Loucy (cell line): Measurements from ENCODE around the gene ERI2.
A peak's percentile ranks its signal among the peaks of the same experiment; 100 is the strongest.
"Not testable (repeated sequence)": the region's sequence is repeated elsewhere in the genome, so short reads cannot be mapped to it uniquely, and the experiment has no call there.

Source experiments
- H2AFZ ChIP-seq: fragments of 200-600 bp; sonication (generic); 2 replicates; pipeline ENCODE4 v1.6.0; 2016; ENCODE audit warnings: antibody characterized with exemption, mild to moderate bottlenecking, low read length, moderate library complexity
- H3F3A ChIP-seq: fragments of 200-600 bp; 2 replicates; pipeline ENCODE4 v1.6.0; 2016; ENCODE audit warnings: antibody characterized with exemption, low read depth, mild to moderate bottlenecking
- H3K27me3 ChIP-seq: fragments of 200-600 bp; sonication (generic); 2 replicates; pipeline ENCODE4 v1.6.1; 2014; ENCODE audit warnings: low read length, mild to moderate bottlenecking; ENCODE audit not compliant: insufficient read depth, poor library complexity, severe bottlenecking
- H3K36me3 ChIP-seq: fragments of 200-600 bp; sonication (generic); 2 replicates; pipeline ENCODE4 v1.6.1; 2016; ENCODE audit warnings: low read length; ENCODE audit not compliant: insufficient read depth
- H3K4me1 ChIP-seq: fragments of 200-600 bp; sonication (generic); 2 replicates; pipeline ENCODE4 v1.5.1; 2014; ENCODE audit warnings: low read length, mild to moderate bottlenecking; ENCODE audit not compliant: insufficient read depth, poor library complexity, severe bottlenecking
- H3K4me2 ChIP-seq: fragments of 200-600 bp; sonication (generic); 2 replicates; pipeline ENCODE4 v1.6.0; 2014; ENCODE audit warnings: antibody characterized with exemption, low read length, low read depth, mild to moderate bottlenecking; ENCODE audit not compliant: poor library complexity, severe bottlenecking
- H3K4me3 ChIP-seq: fragments of 200-600 bp; sonication (generic); 2 replicates; pipeline ENCODE4 v1.5.1; 2014; ENCODE audit warnings: low read length, mild to moderate bottlenecking, mixed read lengths; ENCODE audit not compliant: poor library complexity, severe bottlenecking
- H3K79me2 ChIP-seq: fragments of 200-600 bp; sonication (generic); 2 replicates; pipeline ENCODE4 v1.6.1; 2014; ENCODE audit warnings: low read length; ENCODE audit not compliant: insufficient read depth
- H3K9ac ChIP-seq: fragments of 200-600 bp; sonication (generic); 2 replicates; pipeline ENCODE4 v1.6.0; 2014; ENCODE audit warnings: mild to moderate bottlenecking, low read depth, low read length, moderate library complexity; ENCODE audit not compliant: poor library complexity, severe bottlenecking
- H3K9me2 ChIP-seq: fragments of 200-600 bp; sonication (generic); replicated peaks from 2 replicates; pipeline ENCODE4 v1.6.1; 2016; ENCODE audit warnings: low read depth, low read length, mixed read lengths
- H3K9me3 ChIP-seq: fragments of 200-600 bp; sonication (generic); 2 replicates; pipeline ENCODE4 v1.6.1; 2014; ENCODE audit warnings: mild to moderate bottlenecking, antibody characterized with exemption, low read length, low read depth; ENCODE audit not compliant: insufficient read depth
- H4K20me1 ChIP-seq: fragments of 200-600 bp; sonication (generic); 2 replicates; pipeline ENCODE4 v1.6.0; 2014; ENCODE audit warnings: antibody characterized with exemption, low read length, mild to moderate bottlenecking; ENCODE audit not compliant: insufficient read depth, poor library complexity, severe bottlenecking
- CTCF ChIP-seq: fragments of 200-600 bp; sonication (generic); conservative IDR thresholded peaks from 2 replicates; pipeline ENCODE4 v1.5.1; 2014; ENCODE audit warnings: mild to moderate bottlenecking, antibody characterized with exemption, low read length
- EZH2phosphoT487 ChIP-seq: fragments of 200-600 bp; IDR thresholded peaks from 2 replicates; pipeline ENCODE4 v1.6.1; 2018; ENCODE audit warnings: antibody characterized with exemption, mild to moderate bottlenecking, moderate library complexity, borderline replicate concordance

The ERI2 gene

GRCh38 chr16:20762404-20763123 lies 43.7 kb downstream of the ERI2 start:
- no peak overlapping the region for H3K4me2 ChIP-seq

GRCh38 chr16:20761175-20761574 lies 45.1 kb downstream of the ERI2 start:
- H3K9ac ChIP-seq: no peak overlapping the region
- H2AFZ ChIP-seq: no peak overlapping the region
- H3K9me3 ChIP-seq: no peaks in the 10 kb centered on the region; the same call in 1 of the 2 replicates
- H3F3A ChIP-seq: no peaks in the 10 kb centered on the region
- H3K4me3 ChIP-seq: no peak overlapping the region
- peaks cover 6% of the 10 kb centered on the region for H3K4me1 ChIP-seq
- TF ChIP-seq EZH2phosphoT487 (no peak), CTCF (no peak)
- H3K36me3 ChIP-seq: no peaks in the 10 kb centered on the region
- H4K20me1 ChIP-seq: no peaks in the 10 kb centered on the region
- H3K9me2 ChIP-seq: no peaks in the 10 kb centered on the region
- no peaks in the 10 kb centered on the region for H3K27me3 ChIP-seq
- no peaks in the 10 kb centered on the region for H3K79me2 ChIP-seq
- no peak overlapping the region for H3K4me2 ChIP-seq

More at GRCh38 chr16:20762404-20763123, 43.7 kb downstream of the ERI2 start:
- no peaks in the 10 kb centered on the region for H4K20me1 ChIP-seq
- no peak overlapping the region for H3K4me3 ChIP-seq
- no peak overlapping the region for H3K9ac ChIP-seq
- no peaks in the 10 kb centered on the region; the same call in 1 of the 2 replicates for H3K9me3 ChIP-seq
- TF ChIP-seq CTCF (no peak), EZH2phosphoT487 (no peak)
- no peaks in the 10 kb centered on the region for H3K36me3 ChIP-seq
- no peaks in the 10 kb centered on the region for H3F3A ChIP-seq
- H3K9me2 ChIP-seq: no peaks in the 10 kb centered on the region
- no peaks in the 10 kb centered on the region for H3K27me3 ChIP-seq
- H3K4me1 ChIP-seq: peaks cover 6% of the 10 kb centered on the region
- no peak overlapping the region for H2AFZ ChIP-seq
- H3K79me2 ChIP-seq: no peaks in the 10 kb centered on the region

- Histone ChIP-seq H3K4me2 (no peak overlapping the region), H3K4me3 (no peak overlapping the region), H3K9me2 (no peaks in the 10 kb centered on the region), H3K9ac (no peak overlapping the region), H3K36me3 (no peaks in the 10 kb centered on the region), H3K4me1 (peaks cover 6% of the 10 kb centered on the region), H3K27me3 (no peaks in the 10 kb centered on the region), H4K20me1 (no peaks in the 10 kb centered on the region), H2AFZ (peak overlapping the region; percentile 32; the same call in 1 of the 2 replicates), H3K9me3 (no peaks in the 10 kb centered on the region; the same call in 1 of the 2 replicates), H3F3A (no peaks in the 10 kb centered on the region), H3K79me2 (no peaks in the 10 kb centered on the region)
- no peak for TF ChIP-seq CTCF
- TF ChIP-seq EZH2phosphoT487: no peak
These were observed 45.9 kb downstream of the ERI2 start for GRCh38 chr16:20760346-20760745.

GRCh38 chr16:20755799-20756198 lies 50.5 kb downstream of the ERI2 start:
- not testable (repeated sequence) for H3K4me3 ChIP-seq, H3K4me2 ChIP-seq, H3K27me3 ChIP-seq, H3K36me3 ChIP-seq, H4K20me1 ChIP-seq, H3K4me1 ChIP-seq, H3K79me2 ChIP-seq, H3K9me2 ChIP-seq, H3K9me3 ChIP-seq, H3F3A ChIP-seq, H2AFZ ChIP-seq, H3K9ac ChIP-seq
